Fibroblast of skin of left quadriceps (primary cell): ENCODE measurements around the gene STARD6.
"Not testable (repeated sequence)": the region's sequence is repeated elsewhere in the genome, so short reads cannot be mapped to it uniquely, and the experiment has no call there.

Source experiments
- DNase-seq, 2 experiments: peaks; one replicate each; pipeline ENCODE4 v3.0.0-alpha.2; 2013; ENCODE audit warnings: low read depth in 2 of 2

STARD6 gene, protein sequence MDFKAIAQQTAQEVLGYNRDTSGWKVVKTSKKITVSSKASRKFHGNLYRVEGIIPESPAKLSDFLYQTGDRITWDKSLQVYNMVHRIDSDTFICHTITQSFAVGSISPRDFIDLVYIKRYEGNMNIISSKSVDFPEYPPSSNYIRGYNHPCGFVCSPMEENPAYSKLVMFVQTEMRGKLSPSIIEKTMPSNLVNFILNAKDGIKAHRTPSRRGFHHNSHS

DNA sequence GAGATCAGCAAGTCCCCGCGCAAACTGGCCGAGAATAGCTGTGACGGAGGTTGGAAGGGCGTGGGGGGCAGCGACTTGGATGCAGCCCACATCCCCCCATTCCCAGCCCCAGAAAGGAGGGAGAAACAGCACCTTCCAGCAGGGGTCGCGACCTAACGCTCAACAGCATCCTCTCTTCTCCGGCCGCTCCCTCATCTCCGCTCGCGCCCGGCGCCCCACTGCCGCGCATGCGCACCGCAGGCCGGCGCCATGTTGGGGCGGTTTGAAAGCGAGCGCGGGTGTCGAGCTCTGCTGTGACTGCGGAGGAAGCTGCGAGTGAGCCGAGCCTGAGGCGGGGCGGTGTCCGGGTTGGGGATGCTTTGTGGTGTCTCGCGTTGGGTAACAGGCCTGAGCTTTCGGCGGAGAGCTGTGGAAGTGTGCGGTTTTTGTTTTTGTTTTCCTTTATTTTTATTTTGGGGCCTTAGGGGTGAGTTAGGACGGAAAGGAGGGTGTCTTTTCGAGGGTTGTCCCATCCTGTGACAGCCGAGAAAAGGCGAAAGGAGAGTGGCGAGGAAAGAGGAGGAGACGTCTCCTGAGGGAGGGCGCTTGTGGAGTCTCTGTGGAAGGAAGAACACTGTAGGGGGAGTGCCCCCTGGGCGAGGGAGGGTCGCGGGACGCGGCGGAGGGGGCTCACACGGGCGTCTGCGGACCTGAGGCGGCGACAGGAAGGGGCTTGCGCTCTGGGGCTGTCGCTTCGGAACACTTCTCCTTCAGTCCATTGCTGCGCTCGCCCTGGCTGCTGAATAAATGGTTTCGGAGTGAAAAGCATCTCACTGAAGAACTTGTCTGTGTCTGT is at the start of gene STARD6, which contains the start of gene C18orf54:
STARD6 (minus strand) TSS at position 199 of the 835 bp plus-strand sequence. CDS start 3,285 bp downstream, outside the sequence.
C18orf54 (plus strand) TSS at position 247 of the 835 bp plus-strand sequence. CDS start 2,667 bp downstream, outside the sequence.
- peak; percentile 73 to 79 for DNase-seq

DNA sequence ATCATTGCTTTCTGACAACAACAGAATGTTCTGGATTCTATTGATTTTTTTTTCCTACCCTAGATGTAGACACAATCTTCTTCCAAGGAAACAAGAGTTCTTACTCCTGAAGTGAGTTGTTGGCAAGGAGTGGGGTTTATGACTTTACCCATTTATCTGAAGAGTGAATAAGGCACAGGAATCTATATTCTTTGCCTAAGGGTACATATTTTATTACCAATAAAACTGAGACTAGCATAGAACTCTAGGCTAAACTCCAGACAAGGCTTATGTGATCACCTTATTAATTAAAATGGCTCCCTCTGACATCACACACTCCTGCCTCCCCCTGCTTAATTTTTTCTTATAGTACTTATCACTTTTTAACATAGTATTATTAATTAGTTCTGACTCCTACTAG is 47.6 kb upstream of the STARD6 start:
- DNase-seq: no peak

DNA sequence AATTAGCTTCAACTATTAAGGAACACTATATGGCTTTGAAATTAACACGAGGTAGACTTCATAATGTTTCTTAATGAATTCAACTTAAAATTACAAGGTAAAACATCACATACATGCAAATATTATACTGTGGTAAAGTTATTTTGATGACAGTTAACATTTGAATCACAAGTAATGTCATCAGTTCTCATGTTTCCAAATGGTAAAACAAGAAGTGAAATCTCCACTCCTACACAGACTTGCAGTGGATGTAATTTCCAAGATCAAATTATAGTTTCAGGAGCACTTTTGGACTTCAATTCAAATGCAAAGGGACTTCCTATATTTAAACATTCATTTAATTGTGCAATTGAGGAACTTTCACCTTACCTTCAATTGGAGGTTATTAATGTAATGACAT is 39.1 kb upstream of the STARD6 start:
- DNase-seq: no peak

DNA sequence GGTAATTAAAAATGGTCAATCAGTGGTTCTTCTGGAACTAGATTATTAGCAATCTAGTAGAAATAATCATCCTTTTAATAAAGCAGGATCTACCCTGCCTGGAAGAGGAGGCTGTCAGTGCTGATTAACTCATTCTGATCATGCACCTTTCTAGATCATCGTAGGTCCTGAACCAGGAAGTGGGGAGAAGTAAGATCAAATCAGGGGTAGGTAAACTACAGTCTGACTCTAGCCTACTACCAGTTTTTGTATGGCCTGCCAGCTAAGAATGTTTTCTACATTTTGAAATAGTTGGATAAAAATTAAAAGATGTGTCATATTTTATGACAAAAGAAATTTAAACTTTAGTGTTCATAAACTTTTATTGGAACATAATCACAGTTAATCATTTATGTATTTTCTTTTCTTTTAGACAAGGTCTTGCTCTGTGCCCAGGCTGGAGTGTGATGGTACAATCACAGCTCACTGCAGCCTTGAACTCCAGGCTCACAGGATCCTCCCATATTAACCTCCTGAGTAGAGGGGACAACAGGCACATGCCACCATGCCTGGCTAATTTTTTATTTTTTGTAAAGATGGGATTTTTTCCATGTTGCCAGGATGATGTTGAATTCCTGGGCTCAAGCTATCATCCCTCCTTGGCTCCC is 36.1 kb upstream of the STARD6 start:
- DNase-seq: no peak

DNA sequence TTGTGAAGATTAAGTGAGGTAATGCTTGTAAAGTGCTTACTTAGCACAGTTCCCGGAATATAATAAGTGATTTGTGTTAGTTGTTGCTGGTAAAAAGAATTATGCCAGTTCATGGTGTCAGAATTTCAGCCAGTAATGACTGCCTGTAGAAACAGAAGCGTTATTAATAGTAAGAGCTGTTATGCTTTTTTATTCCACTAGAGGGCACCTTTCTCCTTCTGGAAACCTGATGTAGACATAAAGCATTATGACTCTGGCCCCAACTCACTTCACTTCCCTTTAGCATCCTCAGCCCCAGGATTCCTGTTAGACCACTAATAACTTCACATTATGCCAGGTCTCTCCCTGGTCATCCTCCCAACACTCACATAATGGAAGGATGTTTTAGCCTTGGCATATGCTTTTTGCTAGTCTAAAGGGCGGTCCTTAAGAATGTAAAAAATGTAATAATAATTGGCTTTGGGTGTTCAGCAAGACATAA is 34.9 kb upstream of the STARD6 start:
- DNase-seq: peak; percentile 35 to 38

DNA sequence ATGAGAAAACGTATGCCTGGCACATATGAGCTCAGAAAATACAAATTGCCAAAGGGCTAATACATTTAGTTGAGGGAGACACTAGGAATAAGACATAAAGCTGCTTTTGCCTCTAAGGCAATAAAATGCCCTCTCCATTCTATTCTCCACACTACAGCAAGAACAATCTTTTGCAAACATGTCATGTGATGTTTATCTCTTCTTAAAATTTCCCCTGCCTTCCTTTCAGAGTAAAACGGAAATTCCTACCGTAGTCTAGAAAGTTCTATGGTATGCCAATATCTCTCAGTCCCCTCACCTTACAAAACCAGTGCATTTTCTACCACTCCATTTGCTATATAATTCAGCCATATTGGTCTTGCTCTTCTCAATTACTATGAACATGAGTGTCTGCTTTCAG is 33.2 kb upstream of the STARD6 start:
- no peak for DNase-seq

DNA sequence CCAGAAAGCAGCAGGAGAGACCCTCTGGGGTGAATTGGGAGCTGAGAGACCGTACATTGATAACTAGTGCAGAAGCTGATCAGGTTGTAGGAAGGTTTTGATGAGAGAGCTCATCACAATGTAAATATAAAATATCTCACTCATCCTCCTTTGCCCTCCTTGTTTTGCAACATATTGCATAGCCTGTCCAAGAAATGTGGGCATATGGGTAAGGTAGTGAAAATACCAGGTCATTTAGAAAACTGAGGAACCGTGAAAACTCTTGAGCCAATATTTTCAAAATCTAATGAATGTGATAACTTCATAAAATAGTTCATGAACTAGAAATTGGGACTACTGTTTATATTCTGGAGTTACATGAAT is 31.5 kb upstream of the STARD6 start:
- DNase-seq: no peak

DNA sequence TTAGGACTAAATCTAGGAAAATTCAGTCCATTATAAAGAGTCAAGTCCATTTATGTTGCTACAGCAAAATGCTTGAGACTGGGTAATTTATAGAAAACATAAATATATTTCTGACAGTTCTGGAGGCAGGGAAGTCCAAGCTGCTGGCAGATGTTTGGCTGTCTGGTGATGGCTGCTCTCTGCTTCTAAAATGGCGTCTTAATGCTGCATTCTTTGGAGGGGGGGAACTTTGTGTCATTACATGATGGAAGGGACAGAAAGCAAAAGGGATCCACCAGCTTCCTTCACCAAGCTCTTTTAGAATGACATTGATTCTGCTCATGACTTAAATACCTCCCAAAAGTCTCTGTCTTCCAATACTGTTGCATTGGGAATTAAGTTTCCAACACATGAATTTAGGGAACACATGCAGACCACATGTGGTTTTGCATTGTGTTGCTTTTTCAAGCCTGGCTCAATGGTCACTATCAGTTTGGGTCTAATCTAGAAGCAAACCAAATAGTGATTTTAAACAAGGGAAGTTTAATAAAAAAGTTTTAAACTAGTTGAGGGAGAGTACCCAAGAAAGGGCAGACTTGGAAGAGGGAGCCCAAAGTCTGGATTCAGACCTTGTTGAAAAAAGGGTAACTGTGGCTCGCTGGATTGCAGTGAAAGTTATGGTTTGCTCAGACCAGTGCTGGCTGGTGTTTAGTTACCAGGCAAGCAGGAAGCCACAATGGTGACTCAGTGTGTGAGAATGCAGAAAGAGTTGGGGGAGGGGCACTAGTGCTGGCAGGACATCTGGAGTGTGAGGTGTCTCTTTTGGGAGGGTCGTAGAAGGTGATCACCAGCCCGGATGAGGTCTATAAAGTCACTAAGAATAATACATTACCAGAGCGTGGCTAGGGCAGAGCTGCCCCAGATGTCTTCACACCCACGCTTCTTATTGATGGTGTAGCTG is 30.8 kb upstream of the STARD6 start:
- peak; percentile 73 to 79 for DNase-seq

DNA sequence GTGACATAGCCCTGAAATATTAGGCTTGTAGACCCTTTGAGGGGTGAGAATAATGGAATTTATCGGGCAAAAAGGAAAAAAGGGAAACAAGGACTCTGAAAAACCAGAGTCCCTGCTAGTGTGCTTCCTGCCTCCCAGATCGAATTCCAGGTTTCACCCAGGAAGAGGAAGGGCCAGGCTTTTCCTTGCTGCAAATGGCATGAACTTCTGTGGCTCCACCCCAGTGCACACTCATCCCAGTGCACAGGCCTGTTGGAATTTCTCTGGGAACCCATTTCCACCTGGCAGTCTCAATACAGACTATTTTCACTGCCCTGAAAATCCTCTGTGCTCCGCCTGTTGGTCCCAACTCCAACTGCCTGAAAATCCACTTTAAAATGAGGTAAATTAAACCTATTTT is 30.0 kb upstream of the STARD6 start:
- no peak for DNase-seq

DNA sequence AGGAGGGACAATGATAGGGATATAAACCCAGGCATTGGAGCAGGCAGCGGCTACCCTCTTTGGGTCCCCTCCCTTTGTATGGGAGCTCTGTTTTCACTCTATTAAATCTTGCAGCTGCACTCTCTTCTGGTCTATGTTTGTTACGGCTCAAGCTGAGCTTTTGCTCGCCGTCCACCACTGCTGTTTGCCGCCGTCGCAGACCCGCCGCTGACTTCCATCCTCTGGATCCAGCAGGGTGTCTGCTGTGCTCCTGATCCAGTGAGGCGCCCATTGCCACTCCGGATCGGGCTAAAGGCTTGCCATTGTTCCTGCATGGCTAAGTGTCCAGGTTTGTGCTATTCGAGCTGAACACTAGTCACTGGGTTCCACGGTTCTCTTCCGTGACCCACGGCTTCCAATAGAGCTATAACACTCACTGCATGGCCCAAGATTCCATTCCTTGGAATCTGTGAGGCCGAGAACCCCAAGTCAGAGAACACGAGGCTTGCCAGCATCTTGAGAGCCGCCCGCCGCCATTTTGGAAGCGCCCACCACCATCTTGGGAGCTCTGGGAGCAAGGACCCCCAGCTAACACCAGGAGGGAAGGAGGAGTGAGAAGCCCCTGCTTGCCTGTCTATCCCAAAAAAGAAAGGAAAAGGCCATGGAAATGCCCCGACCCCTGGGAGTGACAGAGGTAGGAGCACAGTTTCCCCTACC is 29.3 kb upstream of the STARD6 start:
- DNase-seq: not testable (repeated sequence)

DNA sequence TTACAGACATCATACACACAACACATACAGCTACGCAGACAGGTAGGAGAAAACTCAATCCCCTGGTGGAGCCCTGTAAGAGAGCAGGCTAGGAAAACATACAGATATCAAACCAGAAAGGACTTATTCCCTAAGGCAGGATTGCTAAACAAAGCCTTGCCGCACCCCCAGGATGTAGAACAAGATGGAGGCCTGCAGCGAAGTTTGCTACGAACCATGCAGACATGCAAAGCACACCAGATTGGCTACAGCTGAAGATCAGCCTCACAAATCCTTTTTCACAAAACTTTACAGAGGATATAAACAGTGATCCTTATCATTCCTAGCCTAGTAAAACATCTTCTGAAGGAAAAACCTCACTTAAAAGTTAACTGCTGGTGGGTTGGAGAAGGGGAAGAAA is 28.4 kb upstream of the STARD6 start:
- no peak for DNase-seq

DNA sequence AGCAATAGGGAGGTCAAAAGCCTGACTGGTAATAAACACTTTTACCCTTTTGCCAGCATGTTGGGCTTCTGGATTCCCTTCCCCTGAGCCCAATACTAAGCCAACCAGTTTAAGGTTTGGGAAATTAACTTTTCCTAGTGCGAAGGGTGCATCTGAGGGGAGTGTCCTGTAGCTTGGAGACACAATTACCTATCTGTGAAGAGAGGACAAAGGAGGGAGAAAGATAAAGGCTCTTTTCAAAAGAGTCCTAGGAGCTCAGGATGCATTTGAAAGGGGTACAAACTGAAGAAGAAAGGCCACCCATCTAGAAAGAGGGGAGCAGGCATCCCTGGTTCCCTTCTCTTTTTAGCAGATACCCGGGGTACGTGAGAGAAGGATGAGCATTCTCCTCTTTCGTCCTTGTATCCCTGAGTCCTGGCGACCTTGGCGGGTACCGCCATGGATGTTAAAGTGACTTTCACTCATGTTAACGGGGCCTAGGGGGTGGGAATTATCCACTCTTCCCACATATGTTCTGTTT is 25.1 kb upstream of the STARD6 start:
- DNase-seq: no peak

DNA sequence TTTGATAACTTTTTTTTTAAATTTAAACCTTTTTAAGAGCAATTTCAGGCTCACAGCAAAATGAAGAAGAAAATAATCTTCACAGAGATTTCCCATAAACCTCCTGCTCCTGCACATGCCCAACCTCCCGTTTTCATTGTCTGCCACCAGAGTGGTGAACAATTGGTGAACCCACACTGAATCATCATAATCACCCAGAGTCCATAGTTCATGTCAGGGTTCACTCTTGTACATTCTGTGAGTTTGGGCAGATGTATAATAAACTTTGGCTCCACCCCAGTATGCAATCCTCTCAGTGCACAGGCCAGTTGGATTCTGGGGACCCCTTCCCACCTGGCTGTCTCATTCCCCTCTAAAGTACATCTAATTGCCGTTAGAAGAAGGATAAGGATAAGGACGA is 24.4 kb upstream of the STARD6 start:
- DNase-seq: no peak

DNA sequence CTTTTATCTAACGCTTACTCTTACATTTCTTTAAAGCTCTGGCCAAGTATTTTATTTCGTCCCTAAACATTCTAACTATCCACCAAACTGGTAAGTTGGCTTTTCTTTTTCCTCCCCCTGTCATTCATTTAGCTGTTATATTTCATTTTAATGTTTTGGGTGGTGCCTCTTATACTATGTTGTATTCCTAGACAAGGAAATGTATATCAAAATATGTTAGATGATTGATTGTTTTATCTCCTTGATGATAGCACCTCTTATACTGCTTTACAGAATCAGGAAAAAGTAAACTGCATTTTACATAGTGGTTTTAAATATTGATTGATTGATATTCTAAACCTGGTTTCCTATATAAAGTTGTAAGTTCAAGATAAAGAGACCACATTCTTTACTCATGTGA is 24.0 kb upstream of the STARD6 start:
- DNase-seq: no peak

DNA sequence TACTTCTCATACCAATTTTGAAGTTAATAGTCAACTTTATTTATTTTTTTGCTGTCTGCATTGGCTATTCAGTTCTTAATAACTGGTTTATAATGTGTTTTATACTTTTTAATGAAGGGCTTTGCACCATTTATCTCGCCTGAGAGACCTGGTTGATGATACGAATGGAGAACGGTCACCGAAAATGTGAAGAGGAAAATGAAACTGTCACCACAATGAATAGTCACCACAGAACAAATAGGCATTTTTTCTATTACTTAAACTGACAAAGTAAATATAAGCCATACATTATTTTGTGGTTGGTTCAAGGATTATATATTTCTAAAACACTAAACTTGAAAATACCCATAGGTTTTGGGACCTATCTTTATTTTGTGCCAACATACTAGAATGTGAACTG is 20.4 kb upstream of the STARD6 start:
- no peak for DNase-seq

DNA sequence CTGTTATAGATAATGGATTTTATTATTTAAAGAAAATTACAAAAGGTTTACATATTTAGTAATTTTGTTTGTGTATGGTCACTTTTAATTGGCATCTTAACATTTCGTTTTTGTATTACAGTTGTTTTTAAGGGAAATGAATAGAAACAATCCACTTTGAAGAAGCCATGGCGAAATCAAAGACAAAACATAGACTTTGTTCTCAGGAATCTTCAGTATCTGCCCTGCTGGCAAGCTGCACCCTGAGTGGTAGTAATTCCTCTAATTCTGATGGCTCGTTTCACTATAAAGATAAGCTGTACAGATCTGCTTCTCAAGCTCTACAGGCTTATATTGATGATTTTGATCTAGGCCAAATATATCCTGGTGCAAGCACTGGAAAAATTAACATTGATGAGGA is 2.7 kb upstream of the STARD6 start:
- no peak for DNase-seq

DNA sequence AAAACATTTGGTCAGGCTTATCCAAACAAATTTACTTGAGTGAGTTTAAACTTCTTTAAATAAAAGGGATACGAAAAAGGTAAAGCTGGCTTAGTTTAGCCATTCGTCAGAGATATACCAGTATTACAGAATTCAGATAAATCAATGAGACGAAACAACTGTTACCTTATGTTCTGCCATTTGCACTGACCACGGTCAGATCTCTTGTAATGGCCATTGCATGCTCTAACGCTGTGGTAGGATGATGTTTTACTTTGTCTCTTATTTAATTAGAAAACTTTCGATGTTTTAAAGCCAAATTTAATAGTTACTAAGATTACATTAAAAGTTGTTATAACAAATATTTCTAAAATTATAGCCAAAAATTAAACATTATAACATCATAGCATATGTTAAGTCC is 1.6 kb upstream of the STARD6 start:
- no peak for DNase-seq

DNA sequence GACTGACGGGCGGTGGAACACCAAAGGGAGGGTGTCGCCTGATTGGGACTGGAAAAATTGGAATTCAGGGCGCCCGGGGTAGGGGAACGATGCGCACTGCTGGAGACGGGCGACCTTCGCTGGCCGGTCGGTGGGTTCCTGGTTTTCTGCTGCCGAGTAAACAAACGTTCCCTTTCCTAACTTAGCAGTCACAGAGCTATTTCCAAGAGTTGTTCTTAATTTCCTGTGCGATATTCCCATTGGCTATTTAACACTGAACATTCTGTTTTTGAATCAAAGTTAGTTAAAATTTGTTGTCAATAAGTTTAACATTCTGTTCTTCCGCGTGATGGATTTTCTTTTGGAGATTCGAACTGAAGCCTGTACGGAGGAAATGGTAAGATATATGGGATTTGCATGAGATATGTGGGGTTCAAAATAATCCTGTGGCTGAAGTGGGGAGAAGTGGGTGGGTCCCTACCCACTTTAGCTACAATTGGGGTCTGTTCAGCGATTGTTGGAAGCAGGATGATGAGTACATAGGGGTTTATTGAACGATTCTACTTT is 910 bp upstream of the STARD6 start:
- no peak for DNase-seq

DNA sequence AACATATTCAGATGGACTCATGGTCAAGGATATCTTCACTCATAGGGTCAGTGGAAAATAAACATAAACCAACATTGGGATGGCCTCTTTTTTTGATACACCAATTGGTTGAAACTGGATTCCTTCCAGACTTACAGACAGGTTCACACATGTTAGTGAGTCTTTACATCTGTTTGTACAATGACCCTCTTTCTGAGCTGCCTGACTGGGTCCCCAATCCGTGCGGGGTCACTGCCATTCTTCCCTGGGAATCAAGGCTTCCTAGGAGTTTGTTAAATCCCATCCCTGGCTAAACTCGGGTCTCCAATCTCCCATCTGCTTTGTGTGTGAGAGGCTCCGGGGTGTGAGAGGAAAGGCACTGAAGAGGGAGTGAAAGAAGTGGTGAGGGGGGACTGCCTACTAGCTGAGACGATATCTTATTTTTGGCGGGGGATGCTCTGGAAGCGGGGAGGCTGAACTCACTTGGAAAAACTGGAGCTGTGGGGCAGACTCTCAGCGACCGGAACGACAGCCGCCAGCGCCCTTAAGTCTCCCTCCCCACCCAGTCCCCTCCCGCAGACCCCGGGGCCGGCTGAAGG is 487 bp downstream of the STARD6 start:
- no peak for DNase-seq

DNA sequence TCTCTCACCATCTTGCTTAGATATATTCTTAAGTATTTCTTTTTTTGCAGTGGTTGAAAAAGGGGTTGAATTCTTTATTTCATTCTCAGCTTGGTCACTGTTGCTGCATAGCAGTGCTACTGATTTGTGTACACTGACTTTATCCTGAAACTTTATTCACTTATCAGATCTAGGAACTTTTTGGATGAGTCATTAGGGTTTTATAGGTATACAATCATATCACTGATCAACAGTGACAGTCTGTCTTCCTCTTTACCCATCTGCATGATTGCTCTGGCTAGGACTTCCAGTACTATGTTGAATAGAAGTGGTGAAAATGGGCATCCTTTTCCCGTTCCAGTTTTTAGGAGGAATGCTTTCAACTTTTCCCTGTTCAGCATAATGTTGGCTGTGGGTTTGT is 6.5 kb downstream of the STARD6 start:
- no peak for DNase-seq
